GM12878 (cell line): Measurements from ENCODE around the gene DNAJB8. TPM values are rescaled to one million over a fixed set of nuclear protein-coding genes. Genes with fewer than 3 reads are reported as not detected.
A peak's percentile ranks its signal among the peaks of the same experiment; 100 is the strongest.

Experiments used
- ATAC-seq: fragments of 200-7000 bp; cut with Tn5 transposase; 3 replicates; pipeline ENCODE4 v1.9.1; 2020; ENCODE audit warnings: mild to moderate bottlenecking, moderate library complexity
- BruUV-seq: library from RNA; stranded (reverse); fragments of 400-500 nt; replicated peaks from 2 replicates; lab custom pipeline; 2021; lab: Mats Ljungman, UMichigan
- CTCF ChIA-PET: fragments of 300-600 bp; sonication (Branson Sonifier 250); formaldehyde crosslinking; extraction: SDS; loops from one replicate; lab custom pipeline; 2021; ENCODE audit warnings: inconsistent platforms; lab: Yijun Ruan, JAX
- POLR2A ChIA-PET: fragments of 350-600 bp; formaldehyde crosslinking; extraction: SDS; loops from one replicate; lab custom pipeline; 2021; ENCODE audit warnings: inconsistent platforms; lab: Charles Lee
- RAD21 ChIA-PET: fragments of 300-600 bp; sonication (Branson Sonifier 250); formaldehyde crosslinking; loops from one replicate; lab custom pipeline; 2023; ENCODE audit warnings: antibody characterized with exemption; ENCODE audit not compliant: unreplicated experiment; lab: Charles Lee
- SMC1A ChIA-PET: fragments of 300-600 bp; sonication (Branson Sonifier 250); formaldehyde crosslinking; loops from one replicate; lab custom pipeline; 2023; ENCODE audit not compliant: unreplicated experiment, uncharacterized antibody; lab: Charles Lee
- DNase-seq: peaks from one replicate; pipeline ENCODE4 v3.0.0-alpha.2; 2011; ENCODE audit warnings: low read depth, low spot score
- FAIRE-seq: peaks from 3 replicates; lab custom pipeline; 2011; peaks lifted over from hg19 to GRCh38; lab: Jason Lieb, UNC
- H2AFZ ChIP-seq: 2 replicates; pipeline ENCODE4 v1.6.0; 2011; ENCODE audit warnings: low read depth, low read length, control low read depth; ENCODE audit not compliant: control insufficient read depth
- H3K27ac ChIP-seq: 2 replicates; pipeline ENCODE4 v1.5.1; 2011; ENCODE audit warnings: control low read depth; ENCODE audit not compliant: control insufficient read depth, insufficient read depth
- H3K27me3 ChIP-seq, 2 experiments: replicated peaks in 1 of 2; 2 replicates each; pipeline versions ENCODE4 v1.6.0 to v1.6.1; 2011; ENCODE audit warnings: low read length in 1 of 2; ENCODE audit not compliant: control insufficient read depth in 2 of 2, insufficient read depth in 2 of 2
- H3K36me3 ChIP-seq, 2 experiments: 2 replicates each; pipeline ENCODE4 v1.5.1; 2011; ENCODE audit warnings: low read length in 1 of 2; ENCODE audit not compliant: control insufficient read depth in 2 of 2, insufficient read depth in 2 of 2
- H3K4me1 ChIP-seq: 2 replicates; pipeline ENCODE4 v1.6.1; 2011; ENCODE audit warnings: mild to moderate bottlenecking, low read length, moderate library complexity, mixed read lengths; ENCODE audit not compliant: control insufficient read depth, insufficient read depth
- H3K4me2 ChIP-seq: 2 replicates; pipeline ENCODE4 v1.6.0; 2011; ENCODE audit warnings: control low read depth; ENCODE audit not compliant: control insufficient read depth, insufficient read depth
- H3K4me3 ChIP-seq: fragments of 200-600 bp; sonication (generic); 2 replicates; pipeline ENCODE4 v1.5.1; 2016
- H3K79me2 ChIP-seq: 2 replicates; pipeline ENCODE4 v1.6.0; 2011; ENCODE audit warnings: low read length; ENCODE audit not compliant: control insufficient read depth, insufficient read depth
- H3K9ac ChIP-seq: 2 replicates; pipeline ENCODE4 v1.8.0; 2011; ENCODE audit warnings: low read length, control low read depth, mixed read lengths; ENCODE audit not compliant: control insufficient read depth, insufficient read depth
- H3K9me3 ChIP-seq: replicated peaks from 3 replicates; pipeline ENCODE4 v1.5.1; 2011; ENCODE audit warnings: mild to moderate bottlenecking, low read length; ENCODE audit not compliant: control insufficient read depth, insufficient read depth
- H4K20me1 ChIP-seq: 2 replicates; pipeline ENCODE4 v1.6.0; 2011; ENCODE audit not compliant: control insufficient read depth, insufficient read depth
- CBX3 ChIP-seq: fragments of 200-600 bp; sonication (generic); IDR thresholded peaks from 2 replicates; pipeline ENCODE4 v1.6.1; 2016; ENCODE audit warnings: low read depth, borderline replicate concordance
- EZH2 ChIP-seq: IDR thresholded peaks from 2 replicates; pipeline ENCODE4 v1.6.1; 2012; ENCODE audit warnings: low read depth, mild to moderate bottlenecking, control low read depth, inconsistent platforms, low read length, borderline replicate concordance; ENCODE audit not compliant: control insufficient read depth
- GATAD2B ChIP-seq: fragments of 450-650 bp; conservative IDR thresholded peaks from 2 replicates; pipeline ENCODE4 v1.6.1; 2017; ENCODE audit warnings: low read depth, mild to moderate bottlenecking, moderate library complexity
- MEF2A ChIP-seq: IDR thresholded peaks from 2 replicates; pipeline ENCODE4 v1.6.1; 2011; ENCODE audit warnings: low read depth, mild to moderate bottlenecking, low read length, moderate library complexity; ENCODE audit not compliant: insufficient read depth
- NFXL1 ChIP-seq: fragments of 450-650 bp; IDR thresholded peaks from 2 replicates; pipeline ENCODE4 v1.6.1; 2017; ENCODE audit warnings: antibody characterized with exemption, mild to moderate bottlenecking, borderline replicate concordance
- PAX5 ChIP-seq: IDR thresholded peaks from 2 replicates; pipeline ENCODE4 v1.6.1; 2011; ENCODE audit warnings: low read depth, low read length, borderline replicate concordance
- RAD51 ChIP-seq: fragments of 450-650 bp; IDR thresholded peaks from 2 replicates; pipeline ENCODE4 v1.6.1; 2016; ENCODE audit warnings: moderate library complexity, mild to moderate bottlenecking, inconsistent platforms
- SUZ12 ChIP-seq: fragments of 200-600 bp; sonication (generic); IDR thresholded peaks from one replicate; pipeline ENCODE4 v1.6.1; 2018; ENCODE audit warnings: antibody characterized with exemption, mild to moderate bottlenecking; ENCODE audit not compliant: unreplicated experiment
- TCF7 ChIP-seq: IDR thresholded peaks from 2 replicates; pipeline ENCODE4 v1.6.1; 2014; ENCODE audit warnings: antibody characterized with exemption, borderline replicate concordance
- WGBS: methylation state at CpG from one replicate; pipeline ENCODE4 v1.1.6; 2016; ENCODE audit warnings: low lambda C conversion rate; ENCODE audit not compliant: insufficient replicate concordance, insufficient coverage; ENCODE audit errors: missing lambda C conversion rate; 5-methylcytosine and 5-hydroxymethylcytosine counted together
- in situ Hi-C: fragments of 300-500 bp; cut with MboI; formaldehyde crosslinking; loops from 9 replicates; pipeline ENCODE4 v1.14.3; 2018; ENCODE audit warnings: mixed read lengths
- intact Hi-C: fragments of 100-400 bp; cut with micrococcal nuclease; formaldehyde crosslinking; loops from one replicate; pipeline ENCODE4 v1.14.2; 2022; ENCODE audit not compliant: unreplicated experiment
- polyA plus RNA-seq, 11 experiments: library from polyadenylated mRNA; depleted of rRNA in 4 of 11; unstranded in 6 of 11; stranded (reverse) in 5 of 11; fragments of >200 nt; fragmentation: Nextera tagmentation in 4 of 11; fragmentation: Illumina TruSeq in 1 of 11; extraction: Ambion mirVana in 4 of 11; extraction: Trizol in 1 of 11; gene quantifications; 1 replicate in 1 of 11; 2 replicates in 10 of 11; pipeline versions ENCODE4 v1.2.1 to v1.2.3, GENCODE V29; 2011 to 2016; ENCODE audit warnings: inconsistent platforms in 2 of 11, missing spikeins in 2 of 11, low read depth in 1 of 11
- total RNA-seq, 4 experiments: library from RNA; depleted of rRNA in 3 of 4; stranded (reverse); fragments of >200 nt in 3 of 4; fragmentation: Illumina TruSeq in 1 of 4; extraction: Trizol in 1 of 4; gene quantifications; 2 replicates each; pipeline versions ENCODE4 v1.2.1 to v1.2.3, GENCODE V29; 2013 to 2021
- TF ChIP-seq, protein P1 (sequence below): IDR thresholded peaks from 2 replicates; pipeline ENCODE4 v1.6.1; 2012; ENCODE audit warnings: mild to moderate bottlenecking, low read depth, low read length
- TF ChIP-seq, protein P2 (sequence below): IDR thresholded peaks from 2 replicates; pipeline ENCODE4 v1.6.1; 2012; ENCODE audit warnings: low read depth, low read length, improper control_type of control experiment
- TF ChIP-seq, protein P3 (sequence below): fragments of 450-650 bp; IDR thresholded peaks from 2 replicates; pipeline ENCODE4 v1.6.1; 2017; ENCODE audit warnings: low read depth, mild to moderate bottlenecking, moderate library complexity
- TF ChIP-seq, protein P4 (sequence below): fragments of 450-650 bp; IDR thresholded peaks from 2 replicates; pipeline ENCODE4 v1.6.1; 2017; ENCODE audit warnings: mild to moderate bottlenecking

The DNAJB8 gene
- total and polyA plus RNA-seq, 10 of the 15 experiments (the other 5 are each of a cell fraction or from before 2014, with no cell fraction given) = not detected

DNA sequence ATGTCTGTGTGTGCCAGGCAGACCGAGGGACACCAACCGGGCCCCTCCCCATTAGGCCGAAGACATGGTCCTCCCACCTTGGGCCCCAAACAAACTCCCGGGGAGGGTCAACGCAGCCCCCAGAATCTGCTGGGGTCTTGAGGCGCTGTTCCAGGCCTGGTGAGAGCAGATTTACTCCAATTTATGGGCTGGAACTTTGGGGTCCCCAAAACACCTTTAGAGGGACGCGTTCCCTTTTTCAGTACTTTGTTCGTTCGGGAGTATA is 23.9 kb upstream of the DNAJB8 start (continued):
- no peak for TF ChIP-seq CBX3
- TF ChIP-seq, protein P1, sequence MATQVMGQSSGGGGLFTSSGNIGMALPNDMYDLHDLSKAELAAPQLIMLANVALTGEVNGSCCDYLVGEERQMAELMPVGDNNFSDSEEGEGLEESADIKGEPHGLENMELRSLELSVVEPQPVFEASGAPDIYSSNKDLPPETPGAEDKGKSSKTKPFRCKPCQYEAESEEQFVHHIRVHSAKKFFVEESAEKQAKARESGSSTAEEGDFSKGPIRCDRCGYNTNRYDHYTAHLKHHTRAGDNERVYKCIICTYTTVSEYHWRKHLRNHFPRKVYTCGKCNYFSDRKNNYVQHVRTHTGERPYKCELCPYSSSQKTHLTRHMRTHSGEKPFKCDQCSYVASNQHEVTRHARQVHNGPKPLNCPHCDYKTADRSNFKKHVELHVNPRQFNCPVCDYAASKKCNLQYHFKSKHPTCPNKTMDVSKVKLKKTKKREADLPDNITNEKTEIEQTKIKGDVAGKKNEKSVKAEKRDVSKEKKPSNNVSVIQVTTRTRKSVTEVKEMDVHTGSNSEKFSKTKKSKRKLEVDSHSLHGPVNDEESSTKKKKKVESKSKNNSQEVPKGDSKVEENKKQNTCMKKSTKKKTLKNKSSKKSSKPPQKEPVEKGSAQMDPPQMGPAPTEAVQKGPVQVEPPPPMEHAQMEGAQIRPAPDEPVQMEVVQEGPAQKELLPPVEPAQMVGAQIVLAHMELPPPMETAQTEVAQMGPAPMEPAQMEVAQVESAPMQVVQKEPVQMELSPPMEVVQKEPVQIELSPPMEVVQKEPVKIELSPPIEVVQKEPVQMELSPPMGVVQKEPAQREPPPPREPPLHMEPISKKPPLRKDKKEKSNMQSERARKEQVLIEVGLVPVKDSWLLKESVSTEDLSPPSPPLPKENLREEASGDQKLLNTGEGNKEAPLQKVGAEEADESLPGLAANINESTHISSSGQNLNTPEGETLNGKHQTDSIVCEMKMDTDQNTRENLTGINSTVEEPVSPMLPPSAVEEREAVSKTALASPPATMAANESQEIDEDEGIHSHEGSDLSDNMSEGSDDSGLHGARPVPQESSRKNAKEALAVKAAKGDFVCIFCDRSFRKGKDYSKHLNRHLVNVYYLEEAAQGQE = no peak
- TF ChIP-seq RAD51 = no peak
- TF ChIP-seq, protein P2, sequence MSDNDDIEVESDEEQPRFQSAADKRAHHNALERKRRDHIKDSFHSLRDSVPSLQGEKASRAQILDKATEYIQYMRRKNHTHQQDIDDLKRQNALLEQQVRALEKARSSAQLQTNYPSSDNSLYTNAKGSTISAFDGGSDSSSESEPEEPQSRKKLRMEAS = no peak
- TF ChIP-seq PAX5 = no peak
- TF ChIP-seq MEF2A = no peak

DNA sequence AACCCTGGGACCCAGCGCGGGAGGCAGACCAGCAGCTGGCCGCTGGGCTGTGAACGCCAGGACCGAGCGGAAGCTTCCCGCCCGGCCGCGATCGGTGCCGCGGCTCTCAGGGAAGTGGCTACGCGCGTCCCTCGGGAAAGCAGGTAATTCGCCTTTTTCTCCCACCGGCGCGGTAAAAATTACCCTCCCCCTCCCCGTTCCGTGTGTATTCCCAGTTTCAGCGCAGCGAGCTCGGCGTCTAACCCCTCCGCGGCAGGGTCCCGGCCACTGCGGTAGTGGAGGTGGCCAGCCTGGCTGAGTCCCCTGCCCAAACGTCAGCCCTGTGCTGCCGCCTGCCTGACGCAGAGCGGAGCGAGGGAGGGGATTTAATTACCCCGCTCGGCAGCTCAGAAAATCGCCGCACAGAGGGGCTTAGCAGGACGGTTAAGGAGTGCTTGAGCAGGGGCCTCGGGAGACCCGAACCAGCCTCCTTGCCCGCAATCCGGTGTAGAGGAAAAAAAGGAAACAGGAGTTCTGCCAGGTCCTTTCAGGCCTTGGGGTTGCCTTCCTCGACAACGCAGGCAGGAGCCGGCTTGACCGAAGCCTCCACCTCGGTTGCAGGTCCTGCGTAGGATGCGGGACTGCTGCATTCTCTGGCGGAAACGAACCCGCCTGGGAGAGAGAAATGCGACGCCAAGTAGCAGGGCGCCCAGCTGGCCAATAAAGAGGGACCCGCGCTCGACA is 23.4 kb upstream of the DNAJB8 start:
- ATAC-seq (no peak), FAIRE-seq (no peak), DNase-seq (no peak)
- POLR2A ChIA-PET = no interaction called here
- BruUV-seq = no TSS peak
- in situ Hi-C loops = loop anchor here (10.0 kb wide), 1 partner anchor 395 kb away; no protein-coding TSS in a partner anchor
- Histone ChIP-seq H2AFZ (no peak overlapping the region), H3K79me2 (no peaks in the 10 kb centered on the region), H4K20me1 (no peaks in the 10 kb centered on the region; the same call in none of the 2 replicates), H3K4me2 (no peak overlapping the region), H3K27ac (no peak overlapping the region)
- CTCF ChIA-PET = interaction anchor here (1.0 kb wide), 1 partner anchor 14 kb away, joined by 3 read pairs; no protein-coding TSS in a partner anchor
- SMC1A ChIA-PET = no interaction called here
- WGBS = 6% methylated on average over 57 of the region's 61 CpGs
- no peak for TF ChIP-seq GATAD2B
- TF ChIP-seq NFXL1 = no peak
- TF ChIP-seq SUZ12 = peak; percentile 95
- TF ChIP-seq, protein P3, sequence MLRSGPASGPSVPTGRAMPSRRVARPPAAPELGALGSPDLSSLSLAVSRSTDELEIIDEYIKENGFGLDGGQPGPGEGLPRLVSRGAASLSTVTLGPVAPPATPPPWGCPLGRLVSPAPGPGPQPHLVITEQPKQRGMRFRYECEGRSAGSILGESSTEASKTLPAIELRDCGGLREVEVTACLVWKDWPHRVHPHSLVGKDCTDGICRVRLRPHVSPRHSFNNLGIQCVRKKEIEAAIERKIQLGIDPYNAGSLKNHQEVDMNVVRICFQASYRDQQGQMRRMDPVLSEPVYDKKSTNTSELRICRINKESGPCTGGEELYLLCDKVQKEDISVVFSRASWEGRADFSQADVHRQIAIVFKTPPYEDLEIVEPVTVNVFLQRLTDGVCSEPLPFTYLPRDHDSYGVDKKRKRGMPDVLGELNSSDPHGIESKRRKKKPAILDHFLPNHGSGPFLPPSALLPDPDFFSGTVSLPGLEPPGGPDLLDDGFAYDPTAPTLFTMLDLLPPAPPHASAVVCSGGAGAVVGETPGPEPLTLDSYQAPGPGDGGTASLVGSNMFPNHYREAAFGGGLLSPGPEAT = no peak
- no peak for TF ChIP-seq TCF7
- TF ChIP-seq EZH2 = peak; percentile 96; the same call in 1 of the 2 replicates
- TF ChIP-seq, protein P4, sequence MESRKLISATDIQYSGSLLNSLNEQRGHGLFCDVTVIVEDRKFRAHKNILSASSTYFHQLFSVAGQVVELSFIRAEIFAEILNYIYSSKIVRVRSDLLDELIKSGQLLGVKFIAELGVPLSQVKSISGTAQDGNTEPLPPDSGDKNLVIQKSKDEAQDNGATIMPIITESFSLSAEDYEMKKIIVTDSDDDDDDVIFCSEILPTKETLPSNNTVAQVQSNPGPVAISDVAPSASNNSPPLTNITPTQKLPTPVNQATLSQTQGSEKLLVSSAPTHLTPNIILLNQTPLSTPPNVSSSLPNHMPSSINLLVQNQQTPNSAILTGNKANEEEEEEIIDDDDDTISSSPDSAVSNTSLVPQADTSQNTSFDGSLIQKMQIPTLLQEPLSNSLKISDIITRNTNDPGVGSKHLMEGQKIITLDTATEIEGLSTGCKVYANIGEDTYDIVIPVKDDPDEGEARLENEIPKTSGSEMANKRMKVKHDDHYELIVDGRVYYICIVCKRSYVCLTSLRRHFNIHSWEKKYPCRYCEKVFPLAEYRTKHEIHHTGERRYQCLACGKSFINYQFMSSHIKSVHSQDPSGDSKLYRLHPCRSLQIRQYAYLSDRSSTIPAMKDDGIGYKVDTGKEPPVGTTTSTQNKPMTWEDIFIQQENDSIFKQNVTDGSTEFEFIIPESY = no peak
- TF ChIP-seq, all 136 proteins: peak for 2
- intact Hi-C loops = loop anchor here (10.0 kb wide), 1 partner anchor 265 kb away; no protein-coding TSS in a partner anchor
- RAD21 ChIA-PET = no interaction called here
- Histone ChIP-seq H3K36me3 (no peaks in the 10 kb centered on the region), H3K9me3 (no peaks in the 10 kb centered on the region), H3K27me3 (peaks cover 28 to 43% of the 10 kb centered on the region in 2 experiments), H3K4me3 (no peak overlapping the region), H3K4me1 (no peaks in the 10 kb centered on the region), H3K9ac (no peak overlapping the region)
